Inferior parietal cortex (tissue), 1 donor: Measurements from ENCODE around the gene COX17.
A peak's percentile ranks its signal among the peaks of the same experiment; 100 is the strongest.
"Not testable (repeated sequence)": the region's sequence is repeated elsewhere in the genome, so short reads cannot be mapped to it uniquely, and the experiment has no call there.

Source experiments
- DNase-seq: peaks from one replicate; pipeline ENCODE4 v3.0.0-alpha.2; 2016; ENCODE audit errors: extremely low spot score

Gene COX17

DNA sequence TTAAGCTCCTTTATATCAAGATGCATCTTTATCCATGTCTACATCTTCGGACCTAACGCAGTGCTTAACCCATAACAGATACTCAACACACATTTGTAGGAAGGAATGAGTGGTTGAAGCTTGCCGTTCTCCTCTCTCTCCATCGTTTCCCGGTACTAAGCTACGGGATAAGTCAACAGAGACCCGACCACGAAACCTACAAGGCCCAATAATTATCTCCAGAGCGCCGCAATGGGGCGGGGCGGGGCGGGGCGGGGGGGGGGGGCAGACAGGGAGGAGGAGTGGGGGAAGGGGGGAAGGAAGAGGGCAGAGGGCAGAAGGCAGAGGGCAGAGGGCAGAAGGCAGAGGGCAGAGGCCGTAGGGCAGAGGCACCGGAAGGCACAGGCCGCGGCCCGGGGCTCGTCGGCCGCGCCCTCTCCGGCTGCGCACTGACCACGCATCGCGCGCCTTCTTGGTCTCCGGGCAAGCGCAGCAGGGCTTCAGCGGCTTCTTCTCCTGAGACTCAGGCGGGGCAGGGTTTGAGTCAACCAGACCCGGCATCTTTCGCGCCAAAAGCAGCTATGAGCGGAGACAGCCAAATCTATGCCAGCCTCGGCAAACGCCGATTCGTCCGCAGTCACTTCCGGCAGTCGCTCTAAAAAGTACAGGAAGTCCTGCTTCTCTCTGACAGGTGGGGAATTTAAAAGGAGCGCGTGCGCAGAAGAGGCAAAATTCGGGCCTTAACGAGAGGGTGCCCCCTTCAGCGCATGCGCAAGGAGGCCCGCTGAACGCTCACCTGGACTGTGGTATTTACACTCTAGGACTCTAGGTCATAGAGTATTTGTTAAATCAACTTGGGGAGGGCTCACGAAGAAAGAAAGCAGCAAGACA, at the start of gene COX17:
TSS of gene COX17 (minus strand) at position 636 of the 870 bp plus-strand sequence. CDS start at position 540, 96 bp downstream.
- peak; percentile 98 for DNase-seq

- no peak for DNase-seq
Observed at GRCh38 chr3:119726909-119727308, 49.7 kb upstream of the COX17 start.

GRCh38 chr3:119723022-119723421, 45.8 kb upstream of the COX17 start:
- no peak for DNase-seq

DNA sequence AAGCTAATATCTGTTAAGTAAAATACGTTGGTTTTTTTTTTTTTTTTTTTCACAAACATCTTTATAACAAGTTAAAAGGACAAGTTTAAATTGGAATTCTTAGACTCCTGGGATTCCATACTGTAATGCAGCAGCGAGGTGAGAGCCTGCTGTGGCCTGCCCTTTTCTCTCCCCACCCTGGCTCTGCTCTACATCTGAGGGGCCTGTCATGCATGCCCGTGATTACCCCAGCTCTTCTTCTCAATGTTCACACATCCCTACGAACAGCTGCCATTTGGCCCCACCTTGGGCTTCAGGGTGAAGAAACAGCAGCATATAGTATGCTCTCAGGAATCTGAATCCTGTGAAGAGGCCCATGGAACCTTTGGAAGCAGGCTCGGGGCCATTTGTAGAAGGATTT, 40.3 kb upstream of the COX17 start:
- DNase-seq = no peak

DNA sequence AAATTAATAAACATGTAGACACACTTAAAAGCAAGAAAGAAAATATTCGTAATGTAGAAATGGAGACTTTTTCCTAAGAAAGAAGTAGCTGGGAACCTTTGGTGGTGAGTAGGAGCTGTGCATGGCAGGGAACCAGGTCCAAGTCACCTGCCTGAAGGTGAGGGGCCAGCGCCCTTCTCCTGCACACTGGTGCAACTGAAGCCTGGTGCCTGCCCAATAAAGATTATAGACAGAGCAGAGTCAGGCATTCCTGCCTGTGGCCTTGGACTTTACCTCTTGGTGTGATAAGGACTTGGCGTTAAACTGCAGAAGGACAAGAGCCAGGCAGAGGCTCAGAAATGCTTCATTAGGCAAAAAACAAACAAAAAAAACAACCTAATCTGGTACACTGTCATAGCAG, 39.8 kb upstream of the COX17 start:
- DNase-seq = no peak

DNA sequence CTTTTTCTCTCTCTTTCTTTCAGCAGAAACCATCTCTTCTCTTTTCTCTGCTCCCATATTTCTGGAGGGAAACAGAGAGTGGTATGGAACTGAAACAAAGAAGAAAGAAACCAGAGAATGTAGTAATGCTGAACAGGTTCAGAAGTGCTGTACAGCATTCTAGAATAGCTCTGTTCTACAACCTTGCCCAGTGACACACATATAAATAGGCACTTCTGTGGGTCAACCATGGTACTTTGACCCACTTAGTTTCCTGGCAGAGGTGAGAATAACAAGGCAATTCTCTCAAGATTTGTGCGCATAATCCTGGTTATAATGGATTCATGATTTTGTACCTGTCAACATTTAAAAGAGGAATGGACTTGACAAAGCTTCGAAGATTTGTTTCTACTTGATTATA, 37.9 kb upstream of the COX17 start:
- DNase-seq = no peak

DNA sequence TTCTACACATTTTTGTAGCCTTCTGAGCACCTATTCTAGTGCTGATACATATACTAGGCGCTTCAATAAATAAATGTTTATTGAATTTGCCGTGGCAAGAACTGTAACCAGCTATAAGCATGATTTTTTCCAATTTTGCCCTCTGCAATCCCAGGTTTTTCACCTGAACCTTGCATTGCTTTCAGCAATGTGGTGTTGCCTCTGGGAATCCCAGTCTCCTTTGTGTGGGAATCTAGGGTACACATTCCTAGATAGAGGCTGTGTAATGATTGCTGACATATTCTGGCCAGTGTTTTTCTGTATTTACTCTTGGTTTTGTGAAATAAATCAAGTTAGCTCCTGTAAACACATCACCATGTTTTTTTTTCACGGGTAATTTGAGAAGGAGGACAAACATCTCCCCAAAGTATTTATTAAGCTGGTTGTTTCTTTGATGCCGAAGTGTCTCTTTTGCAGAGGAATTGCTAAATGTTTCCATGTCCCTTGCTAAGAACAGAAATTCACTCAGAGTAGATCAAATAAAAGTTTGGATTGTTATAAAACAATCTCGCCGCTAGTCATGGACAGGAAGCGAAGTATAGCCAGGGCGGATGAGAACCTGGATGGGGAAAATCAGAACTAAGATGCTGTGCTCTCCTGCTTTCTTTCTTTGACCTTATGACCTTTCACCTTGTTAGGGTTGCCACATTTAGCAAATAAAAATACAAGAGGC, 26.8 kb upstream of the COX17 start:
- DNase-seq = no peak

DNA sequence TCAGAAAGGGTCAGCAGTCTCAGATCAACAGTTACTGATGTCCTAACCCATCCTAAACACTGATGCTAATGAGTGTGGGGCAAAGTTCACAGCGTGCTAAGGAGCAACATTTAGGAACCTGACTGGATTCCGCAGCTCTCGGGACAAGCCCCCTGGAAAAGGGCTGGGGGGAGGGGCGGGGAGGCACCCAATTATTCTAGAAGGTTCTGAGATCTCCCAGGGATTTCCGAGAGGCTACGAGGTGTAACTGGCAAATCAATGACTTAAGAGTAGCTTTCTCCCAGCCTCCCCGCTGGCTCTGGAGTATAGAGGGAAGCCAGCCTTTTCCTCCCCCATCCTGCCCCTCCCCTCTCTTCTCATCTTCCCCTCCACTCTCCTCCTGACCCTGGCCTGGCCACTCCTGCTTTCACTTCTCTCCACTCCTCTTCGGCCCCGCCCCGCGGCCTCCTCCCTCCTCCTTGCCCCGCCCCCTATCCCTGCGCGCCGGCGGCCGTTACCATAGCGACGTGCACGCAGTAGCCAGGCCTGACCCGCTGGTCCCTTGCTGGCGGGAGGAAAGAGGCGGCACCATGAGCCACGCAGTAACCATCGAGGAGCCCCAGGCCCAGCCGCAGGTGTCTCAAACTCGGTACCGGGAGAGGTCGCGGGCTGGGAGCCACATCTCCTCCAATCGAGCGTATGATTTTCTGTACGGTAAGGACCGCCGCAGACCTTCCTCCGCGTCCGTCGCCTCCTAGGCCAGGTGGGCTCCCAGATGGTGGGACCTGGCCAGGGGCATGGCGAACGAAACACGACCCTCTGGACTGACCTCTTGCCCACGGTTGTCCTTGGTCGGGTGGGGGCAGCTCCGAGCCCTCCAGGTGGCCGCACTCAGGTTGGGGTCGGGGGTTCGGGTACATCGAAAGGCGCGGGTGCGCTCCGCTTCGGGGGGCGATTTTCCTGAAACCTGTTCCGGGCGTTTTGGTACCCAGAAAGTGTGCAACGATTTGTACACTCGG, 25.6 kb upstream of the COX17 start, which contains the start of gene CFAP91:
TSS of gene CFAP91 (plus strand) at position 493 of the 998 bp plus-strand sequence. CDS start at position 570, 77 bp downstream.
- DNase-seq = peak; percentile 79

GRCh38 chr3:119700920-119701734, 23.9 kb upstream of the COX17 start:
- no peak for DNase-seq

DNA sequence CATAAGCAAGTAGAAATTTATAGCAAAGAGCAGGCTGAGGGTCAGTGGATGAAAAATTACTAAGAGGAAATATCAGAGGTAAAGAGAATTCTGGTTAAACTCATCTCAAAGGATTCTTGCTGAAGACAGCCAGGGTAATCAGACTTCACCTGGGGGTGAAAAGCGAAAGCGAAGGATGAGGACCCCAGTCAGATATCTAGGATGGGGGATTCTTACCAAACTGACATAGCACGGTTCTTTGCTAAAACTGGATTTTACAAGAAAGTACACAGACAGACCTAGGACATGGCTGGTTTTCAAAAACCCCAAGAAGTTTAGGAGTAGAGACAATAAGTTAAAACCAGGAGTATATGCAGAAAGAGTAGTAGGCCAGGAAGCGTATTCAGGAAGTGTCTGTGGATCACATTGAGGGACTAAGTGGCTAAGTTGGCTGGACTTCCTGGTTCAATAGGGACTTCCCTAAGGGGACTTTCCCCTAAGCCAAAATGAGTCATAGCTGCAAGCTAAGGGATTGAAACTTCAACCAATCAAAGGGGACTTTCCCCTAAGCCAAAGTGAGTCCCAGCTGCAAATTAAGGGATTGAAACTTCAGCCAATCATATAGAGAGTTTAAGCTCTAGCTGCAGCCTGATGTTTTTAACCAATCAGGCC, 23.2 kb upstream of the COX17 start:
- DNase-seq = no peak

- DNase-seq = no peak
Observed at GRCh38 chr3:119697394-119697793, 20.2 kb upstream of the COX17 start.

GRCh38 chr3:119695480-119695879, 18.3 kb upstream of the COX17 start:
- DNase-seq = no peak

DNA sequence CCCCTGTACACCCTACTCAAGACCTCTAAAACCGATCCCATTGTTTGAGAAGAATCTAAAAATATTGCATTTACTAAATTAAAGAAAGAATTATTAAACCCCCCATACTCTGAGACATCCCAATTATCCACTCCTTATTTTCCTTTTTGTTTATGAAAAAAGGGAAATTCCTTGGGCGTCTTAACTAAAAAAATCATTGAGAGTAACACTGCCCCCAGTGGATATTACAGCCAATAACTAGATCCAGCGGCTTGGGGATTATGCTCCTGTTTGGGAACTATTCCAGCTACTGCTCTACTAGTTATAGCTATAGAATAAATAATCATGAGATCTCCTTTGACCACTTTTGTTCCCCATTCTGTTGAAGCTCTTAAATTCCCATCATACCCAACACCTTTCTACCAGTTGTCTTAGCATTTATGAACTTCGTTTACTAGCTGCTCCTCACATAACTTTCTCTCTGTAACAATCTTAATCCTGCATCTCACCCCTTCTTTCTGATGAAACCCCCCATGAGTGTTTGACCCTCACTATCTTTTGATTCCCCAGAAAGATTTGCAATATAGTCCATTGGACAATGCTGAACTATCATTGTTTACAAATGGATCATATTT, 12.9 kb upstream of the COX17 start:
- no peak for DNase-seq

DNA sequence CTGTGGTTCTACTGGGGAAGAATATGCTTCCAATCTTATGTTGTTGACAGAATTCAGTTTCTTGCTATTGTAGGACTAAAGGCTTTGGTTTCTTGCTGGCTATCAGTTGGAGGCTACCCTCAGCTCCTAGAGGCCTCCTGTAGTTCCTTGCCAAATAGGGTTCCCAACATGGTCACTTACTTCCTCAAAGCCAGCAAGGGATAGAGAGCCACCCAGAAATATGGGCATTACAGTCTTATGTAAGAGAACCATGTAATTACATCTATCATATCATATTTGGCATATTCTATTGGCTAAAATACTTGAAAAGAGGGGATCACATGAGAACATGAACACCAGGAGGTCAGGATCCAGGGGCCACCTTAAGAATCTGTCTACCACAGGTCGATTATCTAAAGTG, 6.2 kb upstream of the COX17 start:
- DNase-seq = no peak

- DNase-seq = no peak
Observed at GRCh38 chr3:119681279-119681678, 4.1 kb upstream of the COX17 start.

DNA sequence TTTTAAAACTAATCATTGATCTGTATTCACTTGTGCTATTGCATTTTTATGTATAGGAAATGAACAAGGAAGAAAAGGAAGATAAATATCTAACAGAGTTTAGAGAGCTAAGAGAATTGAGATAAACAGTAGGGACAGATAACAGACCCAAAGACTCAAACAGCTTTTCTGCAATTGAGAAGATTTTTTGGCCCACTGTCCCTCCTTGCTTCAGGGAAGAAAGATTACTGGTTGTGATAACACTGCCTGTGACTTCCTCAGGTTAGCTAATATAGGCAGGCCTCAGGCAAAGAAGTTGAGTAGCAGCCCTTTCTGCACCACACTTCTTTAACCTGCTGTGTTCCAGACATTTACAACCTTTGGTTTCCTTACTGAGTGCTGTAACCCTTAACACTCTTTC, 2.7 kb upstream of the COX17 start:
- no peak for DNase-seq

DNA sequence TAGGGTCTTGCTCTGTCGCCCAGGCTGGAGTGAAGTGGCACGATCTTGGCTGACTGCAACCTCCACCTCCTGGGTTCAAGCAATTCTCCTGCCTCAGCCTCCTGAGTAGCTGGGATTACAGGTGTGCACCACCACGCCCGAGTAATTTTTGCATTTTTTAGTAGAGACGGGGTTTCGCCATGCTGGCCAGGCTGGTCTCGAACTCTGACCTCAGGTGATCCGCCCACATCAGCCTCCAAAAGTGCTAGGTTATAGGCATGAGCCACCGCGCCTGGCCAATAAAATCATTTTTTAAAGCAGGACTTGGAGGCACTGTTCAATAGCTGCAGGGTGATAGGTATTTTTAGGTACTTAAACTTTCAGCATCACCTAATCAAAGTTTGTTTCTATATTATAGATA, 1.0 kb upstream of the COX17 start:
- DNase-seq = not testable (repeated sequence)

GRCh38 chr3:119677641-119677934, 382 bp upstream of the COX17 start:
- no peak for DNase-seq

DNA sequence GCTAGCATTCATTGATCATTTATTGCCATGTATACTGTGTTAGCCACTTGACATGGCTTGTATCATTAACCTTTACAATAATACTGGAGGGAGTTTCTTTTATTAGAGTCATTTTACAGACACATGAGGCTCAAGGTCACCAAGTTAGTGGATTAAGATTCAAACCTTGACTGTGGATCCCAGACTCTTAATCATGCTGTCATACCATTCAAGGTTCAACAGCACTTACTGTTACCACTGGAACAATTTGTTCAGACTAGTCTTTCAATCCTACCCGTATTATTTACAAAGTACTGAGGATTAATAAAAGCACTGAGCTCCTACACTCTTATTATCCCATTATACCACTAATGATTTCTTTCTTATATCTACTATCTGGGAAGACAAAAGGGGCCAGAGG, 1.2 kb downstream of the COX17 start:
- DNase-seq = no peak
